ENCODE results near the gene DENND1A. TPM values are rescaled to one million over a fixed set of nuclear protein-coding genes. Genes with fewer than 3 reads are reported as not detected.
"Not testable (repeated sequence)": the region's sequence is repeated elsewhere in the genome, so short reads cannot be mapped to it uniquely, and the experiment has no call there.

DENND1A gene
- polyA plus RNA-seq, 3 donors: 18.8 to 23.1 (median 20.9) TPM

DNA sequence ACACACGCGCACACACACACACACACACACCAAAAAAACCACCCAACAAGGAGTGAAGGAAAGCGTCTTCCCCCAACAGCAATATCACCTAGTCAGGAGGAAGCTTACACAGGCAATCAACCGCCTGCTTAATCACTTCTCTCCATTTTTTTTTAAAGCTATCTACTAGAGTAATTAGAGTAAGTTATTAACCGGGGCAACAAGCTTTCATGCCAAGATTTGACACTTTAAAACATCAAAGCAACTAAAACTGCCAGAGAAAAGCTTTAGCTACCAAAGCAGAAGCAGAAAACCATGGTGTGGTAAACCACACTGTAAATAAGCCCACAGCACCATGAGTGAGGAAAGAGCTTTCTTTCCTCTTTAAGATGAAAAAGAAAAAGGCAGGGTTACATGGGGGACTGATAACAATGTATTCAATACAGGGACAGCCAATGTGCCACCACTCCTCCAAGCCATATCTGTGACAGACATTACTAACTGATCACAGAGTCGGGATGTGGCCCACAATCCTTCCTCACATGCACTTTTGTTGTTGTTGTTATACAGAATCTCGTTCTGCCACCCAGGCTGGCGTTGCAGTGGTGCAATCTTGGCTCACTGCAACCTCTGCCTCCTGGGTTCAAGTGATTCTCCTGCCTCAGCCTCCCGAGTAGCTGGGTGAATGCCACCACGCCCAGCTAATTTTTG lies 291.8 kb downstream of the DENND1A start:
- DNase-seq (ENCODE audit: low read depth in 3 of 3, low spot score in 2 of 3): no peak

DNA sequence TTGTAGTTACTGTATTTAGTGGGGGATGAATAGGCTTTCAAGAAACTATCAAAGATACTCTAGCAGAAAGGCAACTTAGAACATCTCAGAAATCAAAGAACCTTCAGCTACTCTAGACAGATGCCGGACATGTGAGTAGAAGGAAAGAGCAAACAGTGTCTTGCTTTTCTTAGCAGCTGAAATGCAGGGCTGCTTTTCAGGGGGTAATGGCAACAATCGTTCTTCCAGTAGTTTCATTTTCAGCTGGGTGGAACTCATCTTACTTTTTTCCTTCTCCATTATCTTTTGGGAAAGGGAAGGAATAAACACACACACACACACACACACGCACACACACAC lies 292.4 kb downstream of the DENND1A start:
- no peak for DNase-seq (ENCODE audit: low read depth in 3 of 3, low spot score in 2 of 3)

DNA sequence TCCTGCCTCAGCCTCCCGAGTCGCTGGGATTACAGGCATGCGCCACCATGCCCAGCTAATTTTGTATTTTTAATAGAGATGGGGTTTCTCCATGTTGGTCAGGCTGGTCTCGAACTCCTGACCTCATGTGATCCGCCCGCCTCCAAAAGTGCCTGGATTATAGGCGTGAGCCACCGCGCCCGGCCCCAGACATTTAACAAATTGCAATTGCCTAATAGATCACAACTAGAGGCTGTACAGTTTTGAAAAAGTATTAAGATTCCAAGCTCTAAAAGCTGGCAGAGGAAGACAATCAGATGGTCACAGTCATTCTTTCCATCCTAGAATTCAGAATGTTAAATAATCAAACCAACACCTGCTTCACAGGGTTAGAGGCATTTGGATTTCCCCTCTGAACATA lies 293.1 kb downstream of the DENND1A start:
- DNase-seq (ENCODE audit: low read depth in 3 of 3, low spot score in 2 of 3): not testable (repeated sequence)

DNA sequence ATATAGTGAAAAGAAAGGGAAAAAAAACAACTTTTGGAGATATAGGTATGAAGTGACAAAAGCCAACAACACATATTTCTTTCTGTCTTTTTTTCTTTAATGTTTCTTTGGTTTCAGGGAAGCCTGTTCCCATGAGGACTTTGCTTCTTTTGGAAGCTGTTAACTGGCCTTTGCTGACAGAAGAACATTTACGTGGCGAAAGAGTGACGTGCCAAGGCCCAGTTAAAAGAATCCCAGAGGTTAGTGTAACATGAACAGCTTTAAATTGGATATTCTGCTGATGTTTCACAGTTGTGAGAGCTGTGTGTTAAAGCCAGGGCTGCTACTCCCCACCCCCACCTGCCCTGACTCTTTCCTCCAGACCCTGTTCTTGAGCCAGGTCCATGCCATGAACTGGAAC lies 298.1 kb downstream of the DENND1A start:
- DNase-seq (ENCODE audit: low read depth in 3 of 3, low spot score in 2 of 3): no peak

DNA sequence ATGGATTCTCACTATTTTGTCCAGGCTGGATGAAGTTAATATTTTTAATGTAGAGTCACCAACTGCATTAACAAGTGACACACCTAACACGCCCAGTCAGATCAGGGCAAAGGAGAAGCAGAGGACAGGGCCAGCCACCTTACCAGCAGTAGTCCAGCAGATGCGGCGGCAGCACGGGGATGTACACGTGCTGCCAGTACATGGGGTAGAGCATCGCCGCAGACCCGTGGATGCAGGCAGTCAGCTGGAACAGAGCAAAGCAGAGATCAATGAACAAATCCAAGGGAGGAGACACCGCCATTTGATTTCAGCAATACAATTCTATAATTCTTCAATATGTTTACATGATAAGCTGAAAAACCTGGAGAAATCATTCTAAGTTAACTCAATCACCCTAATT lies 299.7 kb downstream of the DENND1A start:
- no peak for DNase-seq (ENCODE audit: low read depth in 3 of 3, low spot score in 2 of 3)

DNA sequence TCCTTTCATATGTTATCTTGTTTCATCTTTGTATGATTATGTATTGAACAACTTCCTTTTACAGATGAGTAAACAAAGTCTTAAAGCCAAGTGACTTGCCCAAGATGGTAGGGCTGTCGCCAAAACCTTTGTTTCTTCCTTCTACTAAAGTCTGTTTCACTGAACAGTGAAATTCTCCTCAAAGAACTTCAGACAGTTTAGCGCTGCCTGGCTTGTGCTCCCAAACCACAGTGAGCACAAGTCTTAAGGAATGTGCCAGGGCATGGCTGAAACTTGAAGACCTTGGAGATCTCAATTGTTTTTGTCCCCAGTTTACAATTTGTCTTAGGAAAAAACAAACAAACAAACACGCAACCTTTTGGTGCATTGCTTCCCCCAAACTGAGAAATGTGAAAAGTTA lies 300.4 kb downstream of the DENND1A start:
- DNase-seq (ENCODE audit: low read depth in 3 of 3, low spot score in 2 of 3): no peak

DNA sequence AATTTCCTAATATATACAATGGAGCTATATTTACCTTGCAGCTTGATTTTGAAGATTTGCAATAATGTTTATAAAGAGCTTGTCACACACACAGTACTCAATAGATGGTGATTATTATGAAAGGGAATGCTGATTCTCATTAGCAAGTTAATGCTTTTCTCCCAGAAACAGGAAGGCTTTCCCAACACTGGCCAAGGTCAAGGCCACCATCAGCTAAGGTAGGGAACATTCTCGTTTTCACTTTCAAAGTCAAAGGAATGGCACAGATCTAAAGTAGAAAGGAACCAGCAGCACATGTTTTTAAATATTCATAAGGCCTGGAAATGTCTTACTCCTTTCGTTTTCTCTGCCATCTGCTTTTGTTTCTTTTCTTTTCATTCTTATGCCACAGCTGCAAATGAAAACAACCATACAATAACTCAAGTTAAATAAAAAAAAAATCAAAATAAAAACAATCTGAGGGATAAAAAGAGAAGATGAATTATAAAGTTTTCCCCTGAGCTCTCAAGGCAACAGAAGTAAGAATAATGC lies 307.1 kb downstream of the DENND1A start:
- DNase-seq (ENCODE audit: low read depth in 3 of 3, low spot score in 2 of 3): no peak

DNA sequence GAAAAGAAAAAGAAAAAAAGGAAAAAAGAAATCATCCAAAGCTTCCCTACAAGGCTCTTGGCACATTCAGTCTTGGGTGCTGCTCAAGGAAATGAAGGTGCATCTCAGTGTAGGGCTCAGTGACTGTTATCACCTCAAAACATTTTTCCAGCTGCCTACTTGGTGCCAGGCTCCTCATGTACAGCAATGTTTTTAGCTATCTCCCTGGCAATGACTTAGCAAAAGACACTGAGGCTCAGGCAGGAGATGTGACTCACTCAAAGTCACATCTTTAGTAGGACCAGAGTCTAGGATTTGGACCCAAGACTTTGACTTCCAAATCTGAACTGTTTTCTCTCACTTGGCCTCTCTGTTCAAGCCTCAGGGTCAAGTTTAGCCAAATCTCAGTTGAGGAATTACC lies 309.7 kb downstream of the DENND1A start:
- DNase-seq (ENCODE audit: low read depth in 3 of 3, low spot score in 2 of 3): no peak

DNA sequence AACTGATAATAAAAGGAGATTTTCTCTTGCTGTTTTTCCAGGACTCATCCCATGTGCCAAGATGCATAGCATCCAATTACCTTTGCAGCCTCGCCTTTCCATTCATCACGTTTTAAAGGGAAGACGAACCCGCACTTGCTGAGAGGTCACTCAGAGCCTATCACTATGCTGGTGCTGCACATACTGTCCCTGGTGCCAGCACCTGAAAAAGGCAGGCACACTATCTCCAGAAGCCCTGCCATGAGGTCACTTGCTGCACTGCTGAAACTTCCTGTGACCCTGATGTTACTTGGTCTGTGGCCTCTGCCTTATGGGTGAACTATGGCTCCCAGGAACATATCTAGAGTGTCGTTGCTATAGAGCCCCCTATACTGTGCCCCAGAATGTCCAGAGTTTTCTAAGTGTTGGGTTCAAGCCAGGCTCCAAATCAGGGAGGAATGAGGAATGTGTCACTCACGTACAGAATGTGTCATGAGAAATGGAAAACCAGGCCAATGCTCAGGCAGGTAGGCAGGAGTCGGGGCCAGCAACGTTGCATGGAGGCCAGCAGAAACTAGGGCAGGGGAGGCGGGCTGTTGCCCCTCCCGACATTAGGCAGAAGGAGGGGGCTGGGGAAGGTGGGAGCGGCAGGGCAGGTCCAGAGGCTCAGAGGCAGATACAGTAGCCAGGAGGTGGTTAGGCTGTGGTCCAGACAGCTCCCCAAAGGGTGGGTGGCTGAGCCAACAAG lies 311.8 kb downstream of the DENND1A start:
- no peak for DNase-seq (ENCODE audit: low read depth in 3 of 3, low spot score in 2 of 3)

DNA sequence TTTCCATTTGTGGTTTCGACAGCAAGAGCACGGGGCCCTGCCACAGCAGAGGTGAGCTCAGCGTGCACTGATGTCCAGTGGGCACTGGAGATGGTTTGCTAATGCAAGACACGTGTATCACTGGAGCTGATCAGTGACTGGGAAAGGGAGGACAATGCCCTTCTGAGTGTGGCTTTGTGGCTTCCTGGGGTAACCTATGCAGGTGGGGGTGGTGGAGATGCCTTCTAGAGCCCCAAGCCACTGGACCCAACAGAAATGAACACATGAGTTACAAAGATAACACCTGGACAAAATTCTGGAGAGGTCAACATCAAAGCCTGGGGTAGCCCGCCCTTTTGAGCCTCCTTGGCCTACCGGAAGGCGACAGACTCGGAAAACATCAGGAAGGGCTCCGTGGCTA lies 312.6 kb downstream of the DENND1A start:
- DNase-seq (ENCODE audit: low read depth in 3 of 3, low spot score in 2 of 3): no peak

DNA sequence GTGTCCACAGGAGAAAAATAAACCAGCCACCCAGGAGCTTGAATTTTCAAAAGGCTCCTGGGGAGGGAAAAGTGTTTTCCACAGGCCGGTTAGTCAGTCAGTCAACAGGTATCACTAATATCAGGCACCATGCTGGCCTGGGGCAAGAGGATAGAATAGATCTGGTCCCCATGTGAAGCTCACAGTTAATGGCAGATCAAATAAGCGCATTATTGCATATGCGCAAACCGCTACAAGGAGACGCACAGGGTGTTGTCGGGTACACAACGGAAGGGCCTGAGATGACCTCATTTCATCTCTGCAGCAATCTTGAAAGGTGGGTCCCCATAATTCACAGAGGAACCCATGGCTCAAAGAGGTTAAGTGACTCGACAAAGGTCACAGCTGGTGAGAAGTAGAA lies 313.2 kb downstream of the DENND1A start:
- no peak for DNase-seq (ENCODE audit: low read depth in 3 of 3, low spot score in 2 of 3)

DNA sequence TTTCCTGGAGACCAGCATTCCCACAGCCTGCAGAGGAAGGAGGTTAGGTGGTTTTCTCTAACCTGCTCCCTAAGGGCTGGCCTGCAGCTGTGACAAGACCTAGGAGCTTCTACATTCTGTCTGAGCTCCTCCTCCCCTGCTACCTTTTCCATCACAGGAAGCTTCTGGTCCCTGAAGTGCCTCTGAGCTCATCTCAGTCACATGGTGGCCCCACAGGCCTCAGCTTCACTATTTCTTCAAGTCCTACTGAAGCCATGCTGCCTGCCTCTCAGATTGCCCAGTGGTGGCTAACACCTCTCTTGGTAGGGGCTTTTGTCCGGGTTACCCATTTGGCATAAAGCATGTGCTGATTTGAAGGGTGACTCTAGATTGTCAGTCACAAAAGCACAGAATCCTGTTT lies 314.5 kb downstream of the DENND1A start:
- DNase-seq (ENCODE audit: low read depth in 3 of 3, low spot score in 2 of 3): no peak

DNA sequence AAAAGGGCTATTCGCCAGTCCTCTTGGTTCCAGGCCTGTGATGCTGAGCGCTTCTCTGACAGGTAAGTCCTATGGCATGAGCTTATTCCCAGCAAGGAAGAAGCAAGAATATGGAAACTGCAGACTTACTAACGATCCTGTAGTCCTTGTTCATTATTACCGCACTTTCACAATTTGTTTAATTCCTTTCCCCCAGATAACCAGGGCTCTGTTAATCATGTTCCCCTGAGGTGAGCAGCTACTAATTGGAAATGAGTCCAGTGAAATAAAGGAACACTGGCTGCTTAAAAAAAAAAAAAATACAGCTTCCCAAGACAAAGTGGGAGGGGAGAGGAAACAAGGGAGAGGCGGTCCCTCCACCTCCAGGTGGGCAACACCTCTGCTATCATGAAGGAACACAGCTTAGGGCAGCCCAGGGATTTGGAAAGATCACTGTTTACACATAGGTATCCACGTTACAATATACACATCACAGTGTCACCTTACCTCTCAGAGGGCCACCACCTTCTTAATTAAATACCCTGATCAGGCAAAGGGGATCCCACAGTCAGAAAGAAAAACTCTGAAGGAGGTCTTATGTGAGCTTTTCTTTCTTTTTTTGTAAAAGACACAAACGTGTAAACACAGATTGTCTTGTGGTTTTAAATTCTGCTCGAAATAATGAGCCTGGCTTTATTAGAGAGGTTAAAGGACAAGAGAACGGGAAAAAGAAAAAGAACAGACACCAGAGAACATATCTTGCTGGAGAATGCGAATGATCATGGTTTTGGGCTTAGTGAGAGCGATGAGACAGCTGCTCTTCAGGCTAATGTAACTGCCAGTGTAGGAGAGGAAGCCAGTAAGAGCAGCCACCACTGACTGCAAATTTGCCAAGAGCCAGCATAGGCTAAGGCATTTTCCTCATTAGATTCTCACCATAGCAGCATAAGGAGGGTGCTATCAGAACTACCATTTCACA lies 315.3 kb downstream of the DENND1A start:
- DNase-seq (ENCODE audit: low read depth in 3 of 3, low spot score in 2 of 3): no peak

DNA sequence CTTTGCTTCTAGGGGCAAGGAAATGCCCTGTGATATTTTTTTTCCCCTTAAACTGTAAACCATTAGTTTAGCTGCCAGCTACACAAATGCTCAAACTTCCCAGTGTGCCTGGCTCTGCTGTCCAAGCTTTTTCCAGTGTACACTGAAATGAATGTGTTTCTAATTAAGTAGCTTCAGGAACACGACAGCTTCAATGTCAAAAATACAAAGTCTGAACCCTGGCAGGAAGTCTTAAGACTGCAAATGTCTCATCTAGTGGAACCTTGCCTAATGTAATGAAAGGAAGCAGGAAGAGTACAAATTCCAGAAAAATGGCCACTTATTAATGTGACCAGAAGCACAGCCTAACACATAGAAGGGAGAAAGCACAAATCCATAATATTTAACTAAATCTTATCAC lies 318.7 kb downstream of the DENND1A start:
- no peak for DNase-seq (ENCODE audit: low read depth in 3 of 3, low spot score in 2 of 3)

DNA sequence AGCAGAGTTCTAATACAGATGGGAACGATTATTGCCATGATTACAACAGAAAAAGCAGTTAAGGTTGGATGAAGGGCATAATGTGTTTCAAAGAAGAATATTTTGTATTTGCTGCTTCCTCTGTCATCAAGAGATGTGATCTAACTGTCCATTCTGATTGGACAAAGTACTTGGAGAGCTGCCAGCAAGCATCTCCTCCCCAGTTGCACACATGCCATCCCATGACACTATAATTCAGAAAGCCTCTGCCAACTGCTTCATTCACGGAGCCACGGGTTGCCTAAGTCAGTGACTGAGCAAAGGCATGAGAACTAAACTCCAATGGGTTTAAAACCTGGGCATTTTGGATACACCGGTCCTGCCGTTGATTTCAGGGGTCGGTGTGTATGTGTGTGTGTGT lies 320.1 kb downstream of the DENND1A start:
- DNase-seq (ENCODE audit: low read depth in 3 of 3, low spot score in 2 of 3): no peak

DNA sequence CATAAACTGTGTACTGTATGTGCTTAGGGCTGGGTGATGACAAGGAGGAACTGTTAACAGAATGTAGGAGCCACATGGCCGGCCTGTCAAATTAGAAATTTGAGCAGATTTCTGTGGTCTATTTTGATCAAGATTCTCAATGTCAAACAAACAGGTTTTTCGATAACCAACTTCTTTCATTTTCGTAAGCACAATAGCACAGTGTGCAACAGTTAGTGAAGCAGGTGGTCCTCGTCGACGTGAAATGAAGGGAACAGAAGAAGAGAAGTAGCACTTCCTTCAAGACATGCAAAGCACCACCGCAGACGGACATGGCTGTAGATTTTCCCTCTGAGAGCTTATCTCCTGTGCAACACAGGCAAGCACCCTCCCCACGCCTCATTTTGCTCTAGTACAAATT lies 321.8 kb downstream of the DENND1A start:
- no peak for DNase-seq (ENCODE audit: low read depth in 3 of 3, low spot score in 2 of 3)

DNA sequence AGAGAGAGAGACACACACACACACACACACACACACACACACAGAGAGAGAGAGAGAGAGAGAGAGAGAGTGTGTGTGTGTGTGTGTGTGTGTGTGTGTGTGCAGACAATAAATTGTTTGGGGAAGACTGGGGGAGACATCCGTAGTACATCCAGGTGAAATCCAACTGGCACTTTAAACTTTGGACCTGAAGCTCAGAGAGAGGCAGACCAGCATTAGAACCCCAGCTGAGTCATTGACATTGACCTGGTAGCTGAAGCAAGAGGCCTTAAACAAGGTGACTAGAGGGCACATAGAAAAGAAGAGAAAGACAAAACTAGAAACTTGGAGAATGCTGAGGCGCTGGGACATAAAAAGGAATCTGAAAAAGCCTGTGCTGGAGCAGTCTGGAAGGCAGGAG lies 322.4 kb downstream of the DENND1A start:
- DNase-seq (ENCODE audit: low read depth in 3 of 3, low spot score in 2 of 3): no peak

DNA sequence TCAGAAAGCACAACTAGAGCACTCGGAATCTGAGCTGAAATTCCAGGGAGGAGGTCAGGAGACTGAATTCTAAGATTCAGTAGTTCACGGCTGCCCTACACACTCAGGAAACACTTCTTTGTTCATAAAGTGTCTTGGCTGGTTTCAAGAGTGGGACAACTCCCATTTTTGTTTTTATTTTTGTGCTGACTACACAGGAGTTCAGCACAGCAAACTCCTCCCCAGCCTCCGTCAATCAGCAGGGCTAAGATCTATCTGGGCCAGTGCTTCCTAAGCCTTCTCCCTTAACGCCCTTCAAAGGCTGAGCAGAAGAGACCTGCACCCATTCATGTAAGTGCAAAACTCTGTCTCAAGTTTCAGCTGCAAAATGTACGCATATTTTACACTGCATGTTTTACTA lies 323.8 kb downstream of the DENND1A start:
- DNase-seq (ENCODE audit: low read depth in 3 of 3, low spot score in 2 of 3): no peak

DNA sequence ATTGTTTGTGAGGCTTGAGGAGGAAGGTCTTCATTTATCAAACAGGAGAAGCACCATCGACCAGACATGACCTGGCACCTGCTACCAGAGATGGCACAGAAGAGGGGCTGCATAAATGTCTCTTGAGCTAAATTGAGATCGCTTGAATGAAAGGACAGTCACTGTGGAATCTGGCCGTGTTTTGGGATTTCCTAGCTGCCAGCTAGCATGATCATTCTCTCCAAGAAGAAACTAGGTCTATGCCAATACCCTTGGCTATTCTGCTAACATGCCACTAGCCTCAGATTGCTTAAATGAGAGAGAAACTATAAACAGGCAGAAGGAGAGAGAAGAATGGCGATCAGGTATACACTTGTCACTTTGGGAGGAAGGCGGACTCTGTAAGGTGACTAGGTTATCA lies 324.6 kb downstream of the DENND1A start:
- no peak for DNase-seq (ENCODE audit: low read depth in 3 of 3, low spot score in 2 of 3)

DNA sequence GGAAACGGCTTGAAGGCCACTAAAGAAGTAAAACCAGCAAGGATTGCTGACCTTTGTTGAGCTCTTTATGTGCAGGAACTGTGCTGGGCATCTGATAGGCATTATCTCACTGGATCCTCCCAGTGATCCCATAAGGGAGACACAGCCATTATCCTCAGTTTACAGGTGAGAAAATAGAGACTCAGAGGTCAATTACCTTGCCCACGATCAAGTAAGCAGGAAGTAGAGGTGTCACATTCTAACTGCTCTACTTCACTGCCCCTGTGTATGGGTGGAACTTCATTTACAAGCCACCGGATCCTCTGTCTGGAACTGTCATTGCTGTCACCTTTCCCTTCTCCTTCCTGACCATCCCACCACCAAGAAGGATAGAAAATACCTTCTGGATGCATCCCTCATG lies 325.1 kb downstream of the DENND1A start:
- DNase-seq (ENCODE audit: low read depth in 3 of 3, low spot score in 2 of 3): no peak

DNA sequence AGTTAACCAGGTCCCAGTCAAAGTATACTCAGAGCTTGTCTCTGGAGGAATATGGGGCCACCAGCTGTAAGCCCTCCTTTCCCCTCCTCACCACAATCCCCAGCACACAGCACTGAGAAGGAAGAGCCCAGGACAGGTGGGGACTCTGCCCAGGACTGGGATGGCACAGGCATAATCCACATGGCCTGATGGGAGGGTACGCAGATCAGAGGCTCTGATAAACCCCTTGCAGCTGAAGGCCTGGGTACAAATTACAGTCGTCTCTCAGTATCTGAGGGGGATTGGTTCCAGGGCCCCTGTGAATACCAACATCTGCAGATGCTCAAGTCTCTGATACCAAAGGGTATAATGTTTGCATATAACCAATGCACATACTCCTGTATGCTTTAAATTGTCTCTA lies 328.1 kb downstream of the DENND1A start:
- DNase-seq (ENCODE audit: low read depth in 3 of 3, low spot score in 2 of 3): no peak

Data from right renal cortex interstitium (tissue), 3 donors.